GM18867 (cell line): ENCODE measurements around the gene DHRSX.
"Not testable (repeated sequence)": the region's sequence is repeated elsewhere in the genome, so short reads cannot be mapped to it uniquely, and the experiment has no call there.

Experiments used
- ATAC-seq: cut with Tn5 transposase; IDR thresholded peaks from one replicate; pipeline ENCODE4 v1.9.1; 2021; ENCODE audit warnings: mild to moderate bottlenecking, moderate library complexity; ENCODE audit not compliant: unreplicated experiment

DHRSX gene

DNA sequence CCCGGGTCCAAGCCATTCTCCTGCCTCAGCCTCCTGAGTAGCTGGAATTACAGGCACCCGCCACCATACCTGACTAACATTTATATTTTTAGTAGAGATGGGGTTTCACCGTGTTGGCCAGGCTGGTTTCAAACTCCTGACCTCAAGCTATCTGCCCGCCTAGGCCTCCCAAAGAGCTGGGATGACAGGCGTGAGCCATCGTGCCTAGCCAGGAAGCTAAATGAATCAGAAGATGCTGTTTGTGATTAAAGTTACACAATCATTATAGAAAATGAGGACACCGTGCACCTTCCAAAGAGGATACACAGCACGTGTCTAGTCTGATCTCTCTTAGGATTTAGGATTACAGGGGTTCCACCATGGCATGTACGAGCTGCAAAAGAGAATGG is 99.6 kb downstream of the DHRSX start:
- no peak for ATAC-seq

DNA sequence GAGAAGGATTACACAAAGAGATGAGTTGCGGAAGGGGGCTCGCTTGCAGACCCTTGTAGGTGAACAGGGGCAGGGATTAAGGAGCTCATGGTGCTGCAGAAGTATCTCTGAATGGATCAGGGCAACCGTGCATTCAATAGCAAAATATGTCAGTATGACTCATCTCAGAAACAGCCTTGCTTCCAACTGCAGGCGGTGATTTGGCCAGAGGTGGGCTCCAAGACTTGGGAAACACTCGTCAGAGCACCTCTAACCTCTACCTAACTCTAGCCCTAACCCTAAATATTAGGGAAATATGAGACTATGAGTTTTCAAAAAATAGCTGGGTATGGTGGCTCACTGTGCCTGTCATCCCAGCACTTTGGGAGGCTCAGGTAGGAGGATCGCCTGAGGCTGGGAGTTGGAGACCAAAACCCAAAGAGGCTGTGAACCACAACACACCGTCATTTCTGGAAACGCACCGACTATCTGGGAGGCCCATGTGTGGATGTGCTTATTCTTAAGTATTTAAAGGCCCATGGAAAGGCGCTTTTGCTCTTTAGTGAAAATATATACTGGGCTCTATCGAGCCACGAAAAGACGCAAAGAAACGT is 102.6 kb downstream of the DHRSX start:
- no peak for ATAC-seq

DNA sequence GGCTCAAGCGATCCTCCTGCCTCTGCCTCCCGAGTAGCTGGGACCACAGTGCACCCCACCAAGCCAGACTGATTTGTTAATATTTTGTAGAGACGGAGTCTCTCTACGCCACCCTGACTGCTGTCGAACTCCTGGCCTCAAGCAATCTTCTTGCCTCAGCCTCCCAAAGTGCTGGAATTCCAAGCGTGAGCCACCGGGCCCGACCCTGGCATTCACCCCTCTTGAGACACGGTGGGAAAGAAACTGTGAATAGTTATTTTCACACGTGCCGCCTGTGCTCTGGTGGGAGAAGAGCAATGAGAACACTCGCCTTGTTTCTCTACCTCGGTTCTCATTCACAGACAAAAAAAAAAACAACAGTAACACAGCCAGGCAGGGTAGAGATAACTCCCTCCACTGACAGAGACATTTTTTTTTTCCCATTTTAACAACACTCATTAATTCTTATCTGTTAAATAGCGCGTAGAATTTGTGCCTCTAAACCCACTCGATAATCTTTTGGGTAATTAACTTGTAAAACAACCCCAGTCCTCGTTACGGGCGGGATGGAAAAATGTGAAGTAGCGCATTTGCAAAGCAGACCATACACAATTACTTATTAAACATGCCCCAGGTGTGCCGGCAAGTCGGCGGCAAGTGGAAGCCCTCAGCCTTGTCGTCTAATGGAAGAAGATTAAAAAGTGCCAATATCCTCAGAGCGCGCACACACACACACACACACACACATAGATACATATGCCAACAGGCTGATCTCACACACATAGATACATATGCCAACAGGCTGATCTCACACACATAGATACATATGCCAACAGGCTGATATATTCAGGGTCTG is 103.3 kb downstream of the DHRSX start:
- no peak for ATAC-seq

DNA sequence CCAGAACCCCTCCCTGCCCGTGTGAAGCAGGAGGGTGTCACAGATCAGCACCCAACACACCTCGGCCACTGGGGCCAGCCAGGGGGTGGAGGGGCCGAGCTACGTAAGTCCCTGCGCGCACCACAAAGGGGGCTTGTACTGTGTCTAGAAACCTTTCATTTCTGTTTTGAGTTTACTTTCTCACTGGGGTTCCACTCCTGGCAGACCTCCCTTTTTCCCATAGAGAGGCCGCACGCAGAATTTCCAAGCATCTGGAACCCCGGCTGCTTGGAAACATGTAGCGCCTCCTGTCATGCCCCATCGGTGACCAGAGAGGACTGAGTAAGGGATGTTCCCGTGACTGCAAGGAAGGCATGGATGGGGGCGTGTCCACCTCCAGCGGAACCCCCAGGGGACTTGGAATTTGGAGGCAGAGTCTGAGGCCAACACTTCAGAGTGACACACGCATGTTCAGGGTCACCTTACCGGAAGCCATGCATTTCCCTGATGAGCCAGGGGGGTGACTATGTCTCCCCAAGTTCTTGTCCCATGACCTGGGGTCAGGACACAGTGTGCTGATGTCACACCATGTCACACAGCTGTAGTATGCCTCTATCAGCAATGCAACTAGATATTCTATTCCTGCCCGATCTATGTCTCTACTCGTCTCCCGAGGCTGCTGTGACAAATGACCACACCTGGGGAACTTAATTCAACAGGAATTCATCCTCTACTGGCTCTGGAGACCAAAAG is 105.3 kb downstream of the DHRSX start:
- no peak for ATAC-seq

DNA sequence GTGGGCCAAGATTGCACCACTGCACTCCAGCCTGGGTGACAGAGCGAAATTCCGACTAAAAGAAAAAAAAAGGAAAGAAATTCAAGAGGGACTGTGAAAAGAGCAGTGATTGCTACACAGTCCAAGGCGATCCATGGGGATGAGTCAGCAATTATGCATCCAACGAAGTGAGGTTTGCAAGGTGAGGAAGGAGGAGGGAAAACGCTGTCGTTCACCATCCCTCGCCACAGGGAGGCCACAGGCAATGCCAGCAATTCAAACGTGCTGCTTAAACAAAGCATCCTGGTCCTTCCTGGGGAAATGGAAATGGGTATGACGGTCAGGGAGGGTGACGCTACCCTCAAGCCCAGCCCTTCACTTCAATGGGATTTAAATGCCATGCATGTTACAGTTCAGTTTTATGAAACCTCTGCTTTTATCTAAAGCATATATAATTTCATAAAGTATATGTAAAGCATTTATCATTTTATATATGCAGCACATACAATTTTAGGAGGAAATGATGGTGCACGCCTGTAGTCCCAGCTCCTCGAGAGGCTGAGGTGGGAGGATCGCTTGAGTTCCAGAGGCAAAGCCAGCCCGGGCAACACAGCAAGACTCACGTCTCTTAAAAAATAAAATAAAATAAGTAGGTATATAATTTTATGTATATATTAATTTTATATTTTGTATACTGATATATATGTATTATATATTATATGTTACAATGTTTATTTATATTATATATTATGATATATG is 108.7 kb downstream of the DHRSX start:
- ATAC-seq: no peak

DNA sequence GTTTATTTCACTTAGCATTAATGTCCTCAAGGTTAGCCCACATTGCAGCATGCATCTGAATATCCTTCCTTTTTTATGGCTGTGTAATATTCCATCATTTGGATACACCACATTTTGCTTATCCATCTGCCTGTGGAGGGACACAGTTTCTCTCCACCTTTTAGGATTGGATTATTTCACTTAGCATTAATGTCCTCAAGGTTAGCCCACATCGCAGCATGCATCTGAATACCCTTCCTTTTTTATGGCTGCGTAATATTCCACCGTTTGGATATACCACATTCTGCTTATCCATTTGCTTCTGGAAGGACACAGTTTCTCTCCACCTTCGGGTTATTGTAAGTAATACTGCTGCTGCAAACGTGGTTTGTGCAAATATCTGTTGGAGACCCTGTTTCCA is 110.0 kb downstream of the DHRSX start:
- ATAC-seq: no peak

DNA sequence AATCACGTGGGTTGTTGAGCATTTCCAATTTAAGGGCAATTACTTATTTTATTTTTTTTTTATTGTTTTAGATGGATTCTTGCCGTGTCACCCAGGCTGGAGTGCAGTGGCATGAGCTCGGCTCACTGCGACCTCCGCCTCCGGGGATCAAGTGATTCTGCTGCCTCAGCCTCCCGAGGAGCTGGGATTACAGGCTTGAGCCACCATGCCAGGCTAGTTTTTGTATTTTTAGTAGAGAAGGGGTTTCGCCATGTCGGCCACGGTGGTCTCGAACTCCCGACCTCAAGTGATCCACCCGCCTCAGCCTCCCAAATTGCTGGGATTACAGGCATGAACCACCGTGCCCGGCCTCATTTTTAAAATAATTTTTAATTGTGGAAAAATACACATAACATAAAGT is 111.0 kb downstream of the DHRSX start:
- ATAC-seq: not testable (repeated sequence)

DNA sequence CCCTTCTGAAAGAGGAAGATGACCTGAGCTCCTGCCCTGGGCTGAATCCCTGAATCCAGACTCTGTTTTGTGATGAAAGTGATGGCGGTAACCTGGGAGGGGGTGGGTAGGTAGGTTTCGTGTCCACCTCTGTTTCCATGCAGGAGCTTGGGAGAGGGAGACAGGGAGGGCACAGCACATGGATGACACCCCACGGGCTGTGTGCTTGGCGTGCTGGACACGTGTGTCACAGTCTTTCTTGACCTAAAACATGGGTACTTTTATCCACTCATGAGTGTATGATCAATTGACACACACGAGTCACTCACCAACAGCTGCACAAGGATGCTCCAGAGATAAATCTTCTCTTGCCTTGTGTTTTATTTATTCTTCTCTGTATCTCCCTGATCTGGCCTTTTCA is 111.5 kb downstream of the DHRSX start:
- no peak for ATAC-seq

DNA sequence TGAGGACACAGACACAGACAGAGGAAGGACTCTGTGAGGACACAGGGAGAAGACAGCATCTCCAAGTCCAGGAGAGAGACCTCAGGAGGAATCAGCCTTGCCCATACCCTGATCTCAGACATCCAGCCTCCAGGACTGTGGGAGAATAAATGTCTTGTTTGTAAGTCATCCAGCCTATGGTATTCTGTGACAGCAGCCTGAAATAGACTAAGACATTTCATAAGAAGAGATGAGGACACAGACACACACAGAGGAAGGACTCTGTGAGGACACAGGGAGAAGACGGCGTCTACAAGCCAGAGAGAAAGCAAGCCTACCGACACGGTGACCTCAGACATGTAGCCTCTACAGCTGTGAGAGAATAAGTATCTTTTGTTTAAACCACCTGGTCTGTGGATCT is 112.1 kb downstream of the DHRSX start:
- ATAC-seq: no peak

DNA sequence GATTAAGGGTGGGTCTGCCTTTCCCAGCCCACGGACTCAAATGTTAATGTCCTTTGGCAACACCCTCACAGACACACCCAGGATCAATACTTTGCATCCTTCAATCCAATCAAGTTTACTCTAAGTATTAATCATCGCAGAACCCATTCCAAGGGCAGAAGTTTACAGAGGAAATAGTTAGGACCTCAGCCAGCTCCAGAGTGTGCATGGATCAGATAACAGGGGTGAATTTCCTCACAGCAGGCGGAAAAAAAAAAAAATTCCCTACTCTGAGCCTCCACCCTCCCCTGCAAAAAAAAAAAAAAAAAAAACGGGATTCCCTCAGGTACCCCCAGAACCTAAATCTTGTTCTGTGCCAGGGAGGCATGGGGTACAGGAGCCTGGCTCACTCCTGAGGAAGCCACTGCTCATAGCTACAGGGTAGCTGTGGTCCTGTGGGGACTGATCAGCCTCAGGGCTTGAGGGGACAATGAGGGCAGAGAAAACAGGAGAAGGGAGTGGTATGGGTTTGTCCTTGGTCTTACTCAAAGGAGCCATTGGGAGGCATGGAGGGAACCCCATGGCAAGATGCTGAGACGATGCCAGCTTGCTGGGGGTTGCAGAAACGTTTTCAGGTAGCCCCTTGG is 113.0 kb downstream of the DHRSX start:
- no peak for ATAC-seq

DNA sequence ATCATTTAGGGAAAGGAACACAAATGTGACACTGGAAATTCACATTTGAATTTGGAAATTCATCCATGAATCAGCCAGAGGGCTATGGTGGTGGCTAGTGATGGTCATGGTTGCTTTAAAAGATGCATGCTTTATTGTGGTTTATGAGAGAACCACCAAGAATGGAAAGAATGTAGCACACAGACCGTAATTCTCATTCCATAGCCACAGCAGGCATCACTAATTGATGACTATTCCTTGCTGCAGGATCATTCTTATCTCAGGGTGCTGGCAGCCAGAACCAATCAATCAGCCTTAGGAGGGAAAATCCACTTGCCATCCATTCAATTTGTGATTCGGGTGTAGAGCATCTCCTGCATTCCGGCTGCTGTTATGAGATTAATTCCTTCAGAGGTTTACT is 115.6 kb downstream of the DHRSX start:
- ATAC-seq: no peak

DNA sequence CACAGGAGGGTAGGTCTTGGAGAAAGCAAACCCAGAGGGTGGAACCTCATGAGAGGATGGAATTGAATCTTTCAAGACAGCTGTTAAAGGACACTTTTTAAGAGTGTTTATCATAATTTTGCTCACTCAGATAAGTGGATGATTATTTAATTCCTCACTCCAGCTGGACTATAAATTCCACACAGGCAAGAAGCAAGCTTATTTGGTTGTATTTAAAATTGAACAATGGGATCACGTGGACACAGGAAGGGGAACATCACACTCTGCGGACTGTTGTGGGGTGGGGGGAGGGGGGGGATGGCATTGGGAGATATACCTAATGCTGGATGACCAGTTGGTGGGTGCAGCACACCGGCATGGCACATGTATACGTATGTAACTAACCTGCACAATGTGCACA is 116.3 kb downstream of the DHRSX start:
- ATAC-seq: no peak

DNA sequence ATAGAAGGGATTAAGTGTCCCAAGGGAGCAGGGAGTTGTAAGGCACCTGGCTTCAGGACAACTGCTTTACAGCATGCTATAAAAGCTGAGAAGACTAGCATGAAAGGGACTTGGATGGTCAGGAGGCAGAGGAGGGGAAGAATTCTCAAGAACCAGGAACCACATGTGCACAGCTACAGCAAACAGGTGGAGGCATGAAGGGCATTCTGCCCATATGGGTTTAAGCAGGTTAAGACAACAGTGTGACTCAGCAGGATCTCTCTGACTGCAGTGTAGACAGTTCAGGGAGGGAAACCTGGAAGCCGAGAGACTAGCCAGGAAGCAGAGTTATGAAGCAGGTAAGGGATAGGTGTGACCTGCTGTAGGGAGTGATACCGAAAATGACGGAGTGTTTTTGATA is 117.0 kb downstream of the DHRSX start:
- no peak for ATAC-seq

DNA sequence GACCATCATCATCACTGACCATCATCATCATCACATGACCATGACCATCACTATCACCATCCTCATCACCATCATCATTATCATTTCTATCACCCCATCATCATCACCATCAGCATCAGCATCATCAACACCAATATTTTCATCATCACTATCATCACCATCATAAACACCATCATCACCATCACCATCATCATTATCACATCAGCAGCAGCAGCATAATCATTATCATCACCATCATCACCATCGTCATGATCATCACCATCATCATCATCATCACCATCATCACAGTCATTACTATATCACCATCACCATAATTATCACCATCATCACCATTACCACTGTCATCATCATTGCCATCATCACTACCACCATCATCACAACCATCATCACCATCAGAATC is 117.6 kb downstream of the DHRSX start:
- ATAC-seq: no peak

DNA sequence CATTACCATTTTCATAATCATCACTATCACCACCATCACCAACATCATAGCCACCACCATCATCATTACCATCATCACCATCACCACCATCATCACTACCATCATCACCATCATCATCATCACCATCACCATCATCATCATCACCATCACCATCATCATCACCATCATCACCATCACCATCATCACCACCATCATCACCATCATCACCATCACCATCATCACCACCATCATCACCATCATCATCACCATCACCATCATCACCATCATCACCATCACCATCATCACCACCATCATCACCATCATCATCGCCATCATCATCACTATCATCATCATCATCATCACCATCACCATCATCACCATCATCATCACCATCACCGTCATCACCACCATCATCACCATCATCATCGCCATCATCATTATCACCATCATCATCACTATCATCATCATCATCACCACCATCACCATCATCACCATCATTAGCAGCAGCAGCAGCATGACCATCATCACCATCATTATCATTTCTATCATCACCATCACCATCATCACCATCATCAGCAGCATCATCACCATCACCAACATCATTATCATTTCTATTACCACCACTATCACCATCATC is 118.2 kb downstream of the DHRSX start:
- not testable (repeated sequence) for ATAC-seq

DNA sequence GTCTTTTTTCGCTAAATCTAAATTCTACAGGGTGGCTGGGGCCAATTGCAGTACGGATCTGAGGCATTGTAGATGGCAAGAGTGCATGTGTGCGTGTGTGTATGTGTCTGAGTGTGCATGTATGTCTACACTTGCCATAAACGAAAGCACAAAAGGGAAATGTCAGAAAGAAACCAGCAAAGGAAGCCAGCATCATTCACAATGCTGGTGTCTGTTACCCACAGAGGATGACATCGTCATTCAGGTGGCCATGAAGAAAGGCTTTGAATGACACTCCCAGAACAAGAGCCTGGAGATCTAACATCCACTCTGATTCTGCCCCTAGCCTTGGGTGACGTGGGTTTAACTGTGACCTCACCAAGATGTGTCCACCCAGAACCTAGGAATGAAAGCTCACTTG is 124.6 kb downstream of the DHRSX start:
- no peak for ATAC-seq

DNA sequence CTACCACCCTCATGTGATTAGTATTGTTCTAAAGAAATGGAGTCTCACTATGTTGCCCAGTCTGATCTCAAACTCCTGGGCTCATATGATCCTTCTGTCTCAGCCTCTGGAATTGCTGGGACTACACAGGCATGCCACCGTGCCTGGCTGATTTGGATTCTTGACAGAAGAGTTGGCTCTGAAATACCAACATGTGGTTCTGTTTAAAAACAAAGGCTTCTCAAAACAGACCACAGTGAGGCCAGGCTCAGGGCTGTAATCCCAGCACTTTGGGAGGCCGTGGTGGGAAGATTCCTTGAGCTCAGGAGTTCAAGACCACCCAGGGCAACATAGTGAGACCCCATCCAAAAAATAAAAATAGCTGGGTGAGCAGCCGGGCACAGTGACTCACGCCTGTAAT is 126.7 kb downstream of the DHRSX start:
- no peak for ATAC-seq

DNA sequence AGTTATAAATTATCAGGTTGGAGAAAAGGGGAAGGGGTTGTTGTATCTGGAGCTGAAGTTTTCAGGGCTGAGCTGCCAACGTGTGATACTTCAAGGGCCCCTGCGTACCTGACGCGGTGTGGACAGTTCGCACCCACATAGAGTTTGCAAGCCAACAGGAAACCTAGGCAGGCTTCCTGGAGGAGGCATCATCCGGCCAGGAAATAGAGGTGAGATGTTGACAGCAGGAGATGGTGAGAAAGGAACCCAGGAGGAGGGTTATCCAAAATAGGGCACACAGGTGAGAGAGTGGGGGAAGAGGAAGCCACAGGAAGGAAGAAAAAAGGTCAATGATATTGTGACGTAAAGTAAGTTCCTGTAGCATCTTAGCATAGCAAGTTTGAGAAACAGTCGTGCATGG is 127.2 kb downstream of the DHRSX start:
- no peak for ATAC-seq

DNA sequence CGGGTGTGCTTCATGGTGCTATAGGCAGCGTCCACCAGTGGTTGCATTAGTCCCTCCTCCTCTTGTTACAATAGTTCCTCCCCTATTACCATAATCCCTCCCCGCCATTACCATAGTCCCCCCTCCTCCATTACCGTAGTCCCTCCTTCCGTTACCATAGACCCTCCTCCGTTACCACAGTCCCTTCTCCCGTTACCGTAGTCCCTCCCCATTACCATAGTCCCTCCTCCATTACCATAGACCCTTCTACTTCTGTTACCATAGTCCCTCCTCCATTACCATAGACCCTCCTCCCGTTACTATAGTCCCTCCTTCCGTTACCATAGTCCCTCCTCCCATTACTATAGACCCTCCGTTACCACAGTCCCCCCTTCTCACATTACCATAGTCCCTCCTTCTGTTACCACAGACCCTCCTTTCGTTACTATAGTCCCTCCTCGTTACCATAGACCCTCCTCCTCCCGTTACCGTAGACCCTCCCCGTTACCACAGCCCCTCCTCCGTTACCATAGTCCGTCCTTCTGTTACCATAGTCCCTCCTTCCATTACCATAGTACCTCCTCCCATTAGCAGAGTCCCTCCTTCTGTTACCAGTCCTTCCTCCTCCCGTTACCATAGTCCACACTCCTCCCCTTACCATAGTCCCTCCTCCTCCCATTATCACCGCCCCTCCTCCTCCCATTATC is 129.6 kb downstream of the DHRSX start:
- ATAC-seq: no peak

DNA sequence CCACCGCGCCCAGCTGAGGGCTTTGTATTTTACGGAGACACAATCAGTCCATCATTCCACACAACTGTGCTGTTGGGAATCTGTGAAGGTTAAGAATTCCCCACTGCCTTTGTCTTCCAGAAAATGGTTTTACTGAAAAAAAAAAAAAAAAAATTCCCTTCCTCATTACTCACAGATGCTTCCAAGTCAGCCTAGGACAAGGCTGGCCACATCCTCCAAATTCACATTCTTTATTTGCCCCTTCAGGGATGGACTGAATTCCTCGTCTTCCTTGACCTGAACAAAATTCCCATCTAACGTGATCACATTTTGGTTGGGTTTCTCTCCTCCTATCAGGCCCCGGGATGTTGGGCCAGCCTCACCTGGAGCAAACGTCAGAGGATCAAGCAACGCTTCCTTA is 130.3 kb downstream of the DHRSX start:
- no peak for ATAC-seq
